C4-2B (cell line): Measurements from ENCODE around the gene LPP.

ENCODE experiments used
- H3K27ac ChIP-seq: fragments of 450-650 bp; 2 replicates; pipeline ENCODE4 v1.5.1; 2017
- CTCF ChIP-seq: fragments of 450-650 bp; conservative IDR thresholded peaks from 2 replicates; pipeline ENCODE4 v1.5.1; 2017; ENCODE audit warnings: mild to moderate bottlenecking
- ZFX ChIP-seq: fragments of 450-650 bp; IDR thresholded peaks from 2 replicates; pipeline ENCODE4 v1.6.1; 2017

LPP gene

GRCh38 chr3:188345223-188345622 lies 191.3 kb downstream of the LPP start:
- H3K27ac ChIP-seq = no peak overlapping the region
- TF ChIP-seq CTCF (no peak), ZFX (no peak)

GRCh38 chr3:188348435-188349244 lies 194.7 kb downstream of the LPP start:
- no peak for TF ChIP-seq CTCF
- TF ChIP-seq ZFX = no peak

GRCh38 chr3:188349351-188349901 lies 195.5 kb downstream of the LPP start:
- H3K27ac ChIP-seq = no peak overlapping the region
- TF ChIP-seq ZFX (no peak), CTCF (no peak; the same call in 1 of the 2 replicates)

More at GRCh38 chr3:188348435-188349244, 194.7 kb downstream of the LPP start:
- no peak overlapping the region for H3K27ac ChIP-seq

GRCh38 chr3:188349933-188350332 lies 196.0 kb downstream of the LPP start:
- TF ChIP-seq CTCF = no peak

GRCh38 chr3:188350961-188351360 lies 197.0 kb downstream of the LPP start:
- TF ChIP-seq CTCF = no peak
- TF ChIP-seq ZFX = no peak
- no peak overlapping the region for H3K27ac ChIP-seq

More at GRCh38 chr3:188349933-188350332, 196.0 kb downstream of the LPP start:
- H3K27ac ChIP-seq = no peak overlapping the region

- no peak for TF ChIP-seq ZFX
- TF ChIP-seq CTCF = no peak
Observed at GRCh38 chr3:188351648-188352047, 197.7 kb downstream of the LPP start.

GRCh38 chr3:188352196-188352927 lies 198.4 kb downstream of the LPP start:
- TF ChIP-seq ZFX = no peak
- TF ChIP-seq CTCF = no peak
- H3K27ac ChIP-seq = no peak overlapping the region

More at GRCh38 chr3:188351648-188352047, 197.7 kb downstream of the LPP start:
- no peak overlapping the region for H3K27ac ChIP-seq
